T-helper 2 cell treated with Interferon-gamma antibody and Interleukin-4, amounts not matched to agents 100 ng/mL and 5 ng/mL, for 36 hours (primary cell): Measurements from ENCODE around the gene RBMX. TPM values are rescaled to one million over a fixed set of nuclear protein-coding genes. Genes with fewer than 3 reads are reported as not detected.
"Not testable (repeated sequence)": the region's sequence is repeated elsewhere in the genome, so short reads cannot be mapped to it uniquely, and the experiment has no call there.

Experiments used
- intact Hi-C: fragments of 100-400 bp; cut with micrococcal nuclease; formaldehyde crosslinking; loops from one replicate; pipeline ENCODE4 v1.15.1; 2023
- total RNA-seq: library from RNA; stranded (reverse); gene quantifications from 2 replicates; pipeline ENCODE4 v1.2.3, GENCODE V29; 2022

Gene RBMX
- total RNA-seq, 1 donor from 2014 or later = 255 TPM

DNA sequence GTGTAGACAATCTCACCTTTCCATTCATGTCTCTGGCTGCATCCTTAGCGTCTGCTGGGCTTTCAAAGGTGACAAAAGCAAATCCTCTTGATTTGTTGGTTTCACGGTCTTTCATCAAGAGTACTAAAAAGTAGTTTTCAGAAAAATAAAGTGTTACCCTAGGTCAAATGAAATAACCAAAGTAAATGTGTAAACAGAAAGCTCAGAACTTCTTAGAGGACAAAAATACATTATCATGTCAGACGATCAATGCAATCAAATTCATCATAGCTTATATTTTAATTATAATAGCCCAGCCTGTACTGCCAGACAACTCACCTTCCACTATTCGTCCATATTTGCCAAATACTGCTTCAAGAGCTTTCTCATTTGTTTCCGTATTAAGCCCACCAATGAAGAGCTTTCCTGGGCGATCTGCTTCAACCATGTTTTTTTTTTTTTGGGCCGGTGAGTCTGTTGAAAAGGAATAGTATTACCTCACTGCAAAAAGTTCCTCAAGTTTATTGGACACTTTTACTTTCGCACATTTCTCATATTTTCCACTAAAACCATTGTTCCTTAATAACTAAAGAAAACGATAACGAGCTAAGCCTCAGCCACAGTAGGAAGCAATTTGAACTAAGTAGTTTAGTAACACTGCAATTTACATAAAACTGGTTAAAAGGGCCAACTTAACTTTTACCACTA is 1.4 kb downstream of the RBMX start:
- intact Hi-C loops = no loop called here

DNA sequence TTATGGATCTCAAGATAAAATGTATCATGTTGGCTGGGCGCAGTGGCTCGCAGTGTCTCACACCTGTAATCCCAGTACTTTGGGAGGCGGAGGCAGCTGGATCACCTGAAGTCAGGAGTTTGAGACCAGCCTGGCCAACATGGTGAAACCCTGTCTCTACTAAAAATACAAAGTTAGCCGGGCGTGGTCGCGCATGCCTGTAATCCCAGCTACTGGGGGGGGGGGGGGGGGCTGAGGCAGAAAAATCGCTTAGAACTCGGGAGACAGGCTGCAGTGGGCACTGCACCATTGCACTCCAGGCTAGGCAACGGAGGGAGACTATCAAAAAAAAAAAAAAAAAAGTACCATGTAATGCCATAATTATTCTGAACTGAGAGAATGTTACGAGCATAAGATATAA is 2.1 kb downstream of the RBMX start:
- intact Hi-C loops = no loop called here

DNA sequence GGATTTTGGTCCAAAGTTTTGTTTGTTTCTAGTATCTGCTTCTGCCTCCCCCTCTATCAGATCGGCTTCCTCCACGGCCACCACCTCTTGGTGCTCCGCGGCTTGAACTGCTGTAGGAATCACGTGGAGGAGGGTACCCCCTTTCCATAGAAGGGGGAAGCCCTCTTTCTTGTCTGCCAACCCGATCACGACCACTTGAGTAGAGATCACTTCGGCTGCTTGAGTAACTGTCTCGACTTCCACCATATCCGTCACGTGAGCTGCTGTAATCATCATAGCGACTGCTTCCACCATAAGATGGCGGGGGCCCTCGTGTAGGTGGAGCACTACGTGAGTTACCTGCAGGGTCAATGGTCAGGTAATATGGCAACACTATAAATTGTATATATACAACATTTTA is 6.4 kb downstream of the RBMX start:
- intact Hi-C loops = not testable (repeated sequence)

DNA sequence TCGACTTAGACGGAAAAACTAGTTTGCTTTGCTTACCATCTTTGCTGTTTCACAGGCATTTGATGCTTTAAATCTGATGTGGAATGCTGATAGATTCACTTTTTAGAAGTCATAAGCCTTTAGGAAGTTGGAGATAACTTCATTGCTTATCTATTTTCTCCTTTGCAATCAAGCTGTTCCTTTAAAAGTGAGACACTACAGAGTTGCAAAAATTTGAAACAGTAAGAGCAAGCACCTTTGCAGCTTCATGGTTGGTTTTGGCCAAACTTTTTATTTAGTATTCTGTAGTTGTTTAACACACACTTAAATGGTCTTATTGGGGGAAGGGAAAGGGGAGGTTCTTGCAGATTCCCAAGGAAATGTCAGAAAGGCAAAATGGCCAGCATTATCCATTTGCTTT is 7.3 kb downstream of the RBMX start:
- intact Hi-C loops = not testable (repeated sequence)

DNA sequence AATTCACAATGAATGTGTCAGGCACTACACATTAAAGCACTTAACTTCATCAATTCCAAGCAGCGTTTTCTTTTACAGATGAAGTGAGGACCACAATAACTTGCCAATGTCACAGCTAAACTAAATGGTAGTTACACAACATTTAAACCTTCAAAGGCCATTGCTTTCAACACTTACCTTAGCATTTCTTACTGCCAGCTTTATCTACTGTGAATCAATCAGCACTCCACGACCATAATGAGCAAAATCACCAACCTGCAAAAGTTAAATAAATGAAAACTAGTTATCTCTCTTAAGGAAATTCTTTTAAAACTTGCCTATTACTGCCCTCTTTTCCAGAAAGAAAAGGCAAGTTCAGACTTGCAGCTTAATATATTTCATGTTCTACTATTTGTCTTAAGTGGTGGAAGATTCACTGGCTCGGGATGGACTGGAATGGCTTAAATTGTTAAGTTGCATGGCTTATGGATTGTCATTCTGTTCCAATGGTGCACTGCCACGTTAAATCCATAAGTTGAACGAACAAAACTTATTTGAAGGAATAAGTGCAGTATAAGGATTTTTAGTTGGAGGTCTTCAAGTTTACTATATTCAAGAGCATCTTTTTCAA is 8.3 kb downstream of the RBMX start:
- intact Hi-C loops = no loop called here

DNA sequence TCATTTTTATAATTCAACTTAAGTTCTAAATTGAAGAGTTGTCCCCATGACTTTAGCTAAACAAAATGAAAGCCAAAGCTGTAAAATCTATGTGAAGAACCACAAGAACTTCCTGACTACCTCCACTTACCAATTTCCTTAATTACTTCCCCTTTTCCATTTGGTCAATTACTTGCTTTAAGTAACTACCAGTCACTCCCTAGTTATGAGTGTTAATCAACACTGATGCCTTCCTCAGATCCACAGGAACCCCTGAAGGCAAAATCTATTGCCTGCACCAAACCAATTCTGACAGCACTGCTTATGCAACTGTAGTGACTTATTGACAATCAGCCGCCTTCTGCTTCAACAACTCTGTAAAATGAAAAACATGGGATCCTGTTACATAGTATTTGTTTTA is 10.5 kb downstream of the RBMX start:
- intact Hi-C loops = no loop called here

DNA sequence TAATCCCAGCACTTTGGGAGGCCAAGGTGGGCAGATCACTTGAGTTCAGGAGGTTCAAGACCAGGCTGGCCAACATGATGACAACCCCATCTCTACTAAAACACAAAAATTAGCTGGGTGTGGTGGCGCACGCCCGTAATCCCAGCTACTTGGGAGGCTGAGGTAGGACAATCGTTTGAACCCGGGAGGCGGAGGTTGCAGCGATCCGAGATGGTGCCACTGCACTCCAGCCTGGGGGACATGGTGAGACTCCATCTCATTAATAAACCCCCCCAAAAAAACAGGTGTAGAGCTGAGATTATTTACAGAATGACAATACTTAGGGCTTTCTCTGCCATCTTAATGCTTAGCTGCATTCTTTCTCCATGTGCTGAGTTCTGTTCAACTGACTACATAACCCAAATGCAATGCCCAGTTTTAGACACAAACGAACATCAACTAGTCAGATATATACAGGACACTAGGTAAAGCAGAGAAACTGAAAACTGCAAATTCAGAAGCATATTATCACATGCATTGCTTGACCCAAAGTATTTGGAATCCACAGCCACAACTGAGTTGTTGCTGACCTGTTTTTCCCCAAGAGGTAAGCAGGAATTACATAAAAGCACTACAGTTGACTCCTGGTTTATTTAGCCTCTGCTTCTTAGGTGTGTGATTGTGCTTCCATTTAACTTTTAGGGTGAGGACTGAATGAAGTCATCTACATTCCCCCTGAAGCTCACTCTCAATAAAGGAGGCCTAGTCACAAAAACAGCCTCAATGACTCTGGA is 12.1 kb downstream of the RBMX start:
- intact Hi-C loops = no loop called here

DNA sequence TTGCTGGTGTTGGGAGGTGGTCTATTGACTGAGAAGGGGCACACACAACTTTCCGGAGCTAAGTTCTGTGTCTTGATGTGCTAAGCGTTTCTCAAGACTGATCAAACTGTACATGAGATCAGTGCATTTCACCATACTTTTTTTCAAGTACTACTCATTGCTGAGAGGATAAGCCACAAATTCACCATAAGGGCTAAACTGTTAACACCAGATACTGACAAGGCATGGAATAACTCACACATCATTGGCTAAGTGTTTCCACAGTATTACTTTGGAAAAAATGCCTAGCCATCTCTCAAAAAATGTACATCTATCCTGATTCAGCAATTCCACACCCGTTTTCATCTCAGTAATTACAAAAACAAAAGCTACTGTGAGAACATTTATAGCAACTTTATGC is 13.0 kb downstream of the RBMX start:
- intact Hi-C loops = no loop called here

DNA sequence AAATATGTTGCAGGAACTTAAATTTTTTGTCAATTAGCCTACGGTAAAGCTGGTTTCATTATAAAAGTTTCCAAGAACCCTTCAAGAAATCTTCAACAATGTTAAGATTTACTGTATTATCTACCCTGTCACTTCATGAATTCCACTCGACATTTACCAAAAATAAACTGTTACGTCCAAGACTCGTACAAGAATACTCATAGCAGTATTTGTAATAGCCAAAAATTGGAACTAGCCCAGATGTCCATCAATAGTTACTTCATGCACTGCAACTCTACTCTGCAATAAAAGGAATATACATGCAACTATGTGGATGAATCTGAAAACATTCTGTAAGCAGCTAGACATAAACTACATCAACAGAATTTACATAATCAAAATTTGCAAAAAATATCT is 13.4 kb downstream of the RBMX start:
- intact Hi-C loops = no loop called here

DNA sequence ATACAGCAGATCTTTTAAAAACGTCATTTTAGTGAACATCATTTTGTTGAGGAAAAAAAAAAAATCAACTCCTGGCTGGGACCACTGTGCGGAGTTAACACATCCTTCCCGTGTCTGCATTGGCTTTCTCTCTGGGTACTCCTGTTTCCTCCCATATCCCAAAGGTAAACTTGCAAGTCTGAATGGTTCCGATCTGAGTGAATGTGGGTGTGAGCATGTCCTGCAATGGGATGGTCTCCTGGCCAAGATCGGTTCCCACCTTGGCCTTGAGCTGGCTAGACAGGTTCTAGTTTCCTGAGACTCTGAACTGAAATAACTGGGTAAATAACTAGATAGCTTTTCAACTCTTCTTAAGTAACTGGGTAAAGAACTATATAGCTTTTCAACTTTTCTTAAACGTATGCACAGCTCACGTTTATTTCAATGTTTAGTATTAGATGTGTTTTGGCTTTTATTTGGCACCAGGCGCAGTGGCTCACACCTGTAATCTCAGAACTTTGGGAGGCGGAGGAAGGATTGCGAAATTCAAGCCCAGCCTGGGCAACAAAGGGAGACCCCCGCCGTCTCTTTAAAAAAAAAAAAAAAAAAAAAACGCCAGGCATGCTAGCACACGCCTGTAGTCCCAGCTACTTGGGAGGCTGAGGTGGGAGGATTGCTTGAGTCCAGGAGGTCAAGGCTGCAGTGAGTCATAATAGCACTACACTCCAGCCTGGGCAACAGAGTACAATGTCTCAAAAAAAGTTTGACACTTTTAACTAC is 14.0 kb downstream of the RBMX start:
- intact Hi-C loops = no loop called here

DNA sequence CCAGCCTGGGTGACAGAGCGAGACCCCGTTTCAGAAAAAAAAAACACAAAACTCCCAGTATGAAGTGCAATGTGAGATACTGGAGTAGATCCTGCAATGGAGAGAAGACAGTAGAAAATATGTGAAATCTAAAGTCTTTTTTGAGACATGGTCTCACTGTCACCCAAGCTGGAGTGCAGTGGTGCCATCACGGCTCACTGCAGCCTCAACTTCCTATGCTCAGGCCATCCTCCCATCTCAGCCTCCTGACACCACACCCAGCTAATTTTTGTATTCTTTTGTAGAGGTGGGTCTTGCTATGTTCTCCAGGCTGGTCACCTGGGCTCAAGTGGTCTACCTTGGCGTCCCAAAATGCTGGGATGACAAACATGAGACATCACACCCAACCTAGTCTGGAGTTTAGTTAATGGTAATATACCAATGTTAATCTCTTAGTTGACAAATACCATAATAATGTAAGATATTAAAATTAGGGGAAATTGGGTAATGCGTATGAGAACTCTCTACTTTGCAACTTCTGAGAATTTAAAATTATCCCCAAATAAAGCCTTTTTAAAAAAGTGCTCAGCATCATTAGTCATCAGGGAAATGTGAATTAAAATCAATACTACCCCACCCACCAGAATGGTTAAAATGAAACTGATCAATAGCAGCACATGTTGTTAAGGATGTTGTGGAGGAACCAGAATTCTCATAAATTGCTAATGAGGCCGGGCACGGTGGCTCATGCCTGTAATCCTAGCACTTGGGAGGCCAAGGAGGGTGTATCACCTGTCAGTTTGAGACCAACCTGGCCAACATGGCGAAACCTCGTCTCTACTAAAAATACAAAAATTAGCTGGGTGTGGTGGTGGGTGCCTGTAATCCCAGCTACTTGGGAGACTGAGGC is 15.0 kb downstream of the RBMX start:
- intact Hi-C loops = no loop called here

DNA sequence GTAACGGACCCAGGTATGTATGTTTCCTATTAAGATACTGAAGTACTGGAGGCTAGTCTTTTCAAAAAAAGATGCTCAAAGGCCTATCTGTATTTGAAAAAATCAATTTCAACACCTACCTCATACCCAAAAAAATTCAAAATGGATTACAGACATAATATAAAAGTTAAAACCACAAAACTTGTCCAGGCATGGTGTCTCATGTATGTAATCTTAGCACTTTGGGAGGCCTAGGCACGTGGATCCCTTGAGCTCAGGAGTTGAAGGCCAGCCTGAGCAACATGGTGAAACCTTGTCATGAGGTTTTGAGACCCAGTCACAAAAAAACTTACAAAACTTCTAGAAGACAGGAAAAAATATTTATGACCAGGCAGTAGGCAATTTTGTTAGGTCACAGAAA is 16.7 kb downstream of the RBMX start:
- intact Hi-C loops = no loop called here

DNA sequence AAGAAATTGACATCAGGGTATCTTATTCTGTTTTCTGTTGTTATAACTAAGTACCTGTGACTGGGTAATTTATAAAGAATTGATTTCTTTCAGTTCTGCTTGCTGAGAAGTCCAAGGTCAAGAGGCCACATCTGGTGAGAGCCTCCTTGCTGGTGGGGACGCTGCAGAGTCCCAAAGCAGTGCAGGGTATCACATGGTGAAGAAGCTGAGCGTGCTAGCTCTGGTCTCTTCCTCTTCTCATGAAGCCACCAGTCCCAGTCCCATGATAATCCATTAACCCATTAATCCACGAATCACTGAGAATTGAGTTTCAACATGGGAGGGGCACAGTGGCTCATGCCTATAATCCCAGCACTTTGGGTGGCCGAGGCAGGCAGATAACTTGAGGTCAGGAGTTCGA is 18.0 kb downstream of the RBMX start:
- intact Hi-C loops = no loop called here

DNA sequence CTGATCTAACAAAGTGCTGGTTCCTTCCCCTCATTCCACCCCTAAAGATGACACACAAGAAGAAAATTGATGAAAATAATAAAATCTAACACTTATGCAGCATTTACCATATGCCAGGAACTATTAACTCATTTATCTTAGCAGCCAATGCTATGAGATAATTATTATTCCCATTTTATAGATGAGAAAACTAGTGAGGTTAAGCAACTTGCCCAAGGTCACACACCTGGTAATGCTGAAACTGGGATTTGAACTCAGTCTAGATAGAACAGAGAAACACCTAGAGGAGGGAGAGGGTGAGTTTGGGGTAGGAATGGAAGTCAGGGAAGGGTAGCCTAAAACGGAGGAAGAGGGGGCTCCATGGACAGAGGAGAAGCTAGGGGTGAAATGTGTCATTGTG is 18.6 kb downstream of the RBMX start:
- intact Hi-C loops = no loop called here

DNA sequence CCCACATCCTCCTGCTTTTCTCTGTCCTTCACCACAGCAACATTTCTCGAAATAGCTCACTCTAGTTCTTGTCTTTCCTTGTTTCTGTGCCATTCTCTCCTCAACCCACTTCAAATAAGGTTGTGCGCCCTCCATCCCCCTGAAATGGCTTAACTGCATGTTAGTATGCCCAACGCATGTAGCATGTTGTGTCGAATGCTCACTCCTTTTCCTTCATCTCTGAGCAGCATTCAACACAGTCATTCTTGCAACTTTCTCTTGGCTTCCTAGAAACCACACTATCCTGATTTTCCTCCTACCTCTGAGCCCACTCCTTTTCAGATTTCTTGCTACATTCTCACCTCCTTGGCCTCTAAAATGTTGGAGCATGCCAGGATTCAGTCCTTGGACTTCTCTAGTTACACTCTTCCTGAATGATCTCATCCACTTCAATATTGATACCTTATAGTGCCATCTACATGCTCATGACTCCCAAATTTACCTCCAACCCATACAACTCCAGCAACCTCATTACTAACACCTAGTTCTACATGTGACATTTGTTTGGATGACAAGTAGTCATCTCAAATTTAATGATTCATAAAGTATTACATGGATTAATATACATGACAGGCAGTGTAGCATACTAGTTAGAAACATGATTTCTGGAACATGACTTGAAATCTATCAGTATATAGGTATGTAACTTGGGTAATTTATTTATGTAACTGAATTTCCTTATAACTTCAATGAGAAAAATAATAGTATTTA is 22.3 kb downstream of the RBMX start:
- intact Hi-C loops = no loop called here

DNA sequence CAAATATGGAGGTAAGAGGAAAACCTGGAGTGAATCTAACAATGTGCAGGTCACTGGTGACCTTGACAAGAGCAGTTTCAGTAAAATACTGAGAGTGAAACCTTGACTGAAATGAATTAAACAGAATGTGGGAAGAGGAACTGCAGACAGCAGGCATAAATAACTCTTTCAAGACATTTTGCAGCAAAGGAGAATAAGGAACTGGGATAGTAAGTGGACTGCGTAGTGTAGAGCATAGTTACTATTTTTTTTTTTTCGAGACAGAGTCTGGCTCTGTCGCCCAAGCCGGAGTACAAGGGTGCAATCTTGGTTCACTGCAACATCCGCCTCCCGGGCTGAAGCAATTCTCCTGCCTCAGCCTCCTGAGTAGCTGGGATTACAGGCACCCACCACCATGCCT is 24.0 kb downstream of the RBMX start:
- intact Hi-C loops = no loop called here

DNA sequence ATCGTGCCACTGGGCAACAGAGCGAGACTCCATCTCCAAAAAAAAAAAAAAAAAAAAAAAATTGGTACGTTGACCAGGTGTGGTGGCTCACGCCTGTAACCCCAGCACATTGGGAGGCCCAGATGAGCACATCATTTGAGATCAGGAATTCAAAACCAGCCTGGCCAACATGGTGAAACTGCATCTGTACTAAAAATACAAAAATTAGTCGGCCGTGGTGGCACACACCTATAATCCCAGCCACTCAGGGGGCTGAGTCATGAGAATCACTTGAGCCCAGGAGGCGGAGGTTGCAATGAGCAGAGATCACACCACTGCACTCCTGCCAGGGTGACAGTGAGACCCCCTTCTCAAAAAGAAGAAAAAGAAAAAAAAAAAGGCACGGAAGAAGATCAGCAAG is 24.5 kb downstream of the RBMX start:
- intact Hi-C loops = no loop called here

DNA sequence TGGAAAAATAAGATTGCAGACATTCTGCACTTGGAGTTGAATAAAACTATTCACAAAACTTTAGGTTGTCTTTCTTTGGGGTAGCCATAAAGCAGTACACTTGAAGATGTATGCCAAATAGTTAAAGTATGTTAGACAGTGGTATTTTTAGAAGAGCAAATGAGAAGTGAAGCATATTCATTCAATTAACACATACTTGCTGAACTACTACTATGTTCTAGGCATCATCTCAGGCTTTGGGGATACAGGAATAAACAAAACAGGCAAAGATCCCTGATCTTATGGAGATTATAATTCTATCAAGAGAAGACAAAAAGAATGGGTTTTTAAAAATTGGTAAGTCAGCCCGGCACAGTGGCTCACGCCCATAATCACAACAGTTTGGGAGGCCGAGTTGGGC is 29.0 kb downstream of the RBMX start:
- intact Hi-C loops = no loop called here

DNA sequence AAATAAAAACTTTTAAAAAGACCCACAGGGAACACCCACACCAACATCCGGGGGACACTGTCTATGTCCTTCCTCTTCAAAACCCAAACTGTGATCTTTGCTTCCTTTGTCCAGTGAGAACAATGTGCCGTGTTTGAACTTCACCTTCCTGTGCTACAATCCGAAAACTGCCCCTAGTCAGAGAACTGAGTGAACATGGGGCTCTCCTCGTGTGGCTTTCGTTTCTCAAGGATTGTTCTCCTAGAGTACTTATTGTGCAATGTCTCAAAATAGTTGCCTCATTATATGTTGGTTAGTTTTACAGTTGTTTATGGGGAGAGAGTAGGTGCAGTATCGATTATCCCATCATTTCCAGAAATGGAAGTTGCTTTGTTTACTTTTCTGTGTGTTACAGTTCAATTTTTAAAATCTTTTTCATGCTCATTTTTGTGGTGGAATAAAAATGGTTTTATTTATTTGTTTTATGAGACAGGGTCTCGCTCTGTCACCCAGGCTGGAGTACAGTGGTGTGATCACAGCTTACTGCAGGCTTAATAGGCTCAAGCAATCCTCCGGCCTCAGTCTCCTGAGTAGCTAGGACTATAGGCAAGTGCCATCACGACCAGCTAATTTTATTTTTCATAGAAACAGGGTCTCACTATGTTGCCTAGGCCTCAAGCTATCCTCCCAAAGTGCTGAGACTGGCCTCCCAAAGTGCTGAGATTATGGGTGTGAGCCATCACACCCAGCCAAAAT is 29.9 kb downstream of the RBMX start:
- intact Hi-C loops = no loop called here

DNA sequence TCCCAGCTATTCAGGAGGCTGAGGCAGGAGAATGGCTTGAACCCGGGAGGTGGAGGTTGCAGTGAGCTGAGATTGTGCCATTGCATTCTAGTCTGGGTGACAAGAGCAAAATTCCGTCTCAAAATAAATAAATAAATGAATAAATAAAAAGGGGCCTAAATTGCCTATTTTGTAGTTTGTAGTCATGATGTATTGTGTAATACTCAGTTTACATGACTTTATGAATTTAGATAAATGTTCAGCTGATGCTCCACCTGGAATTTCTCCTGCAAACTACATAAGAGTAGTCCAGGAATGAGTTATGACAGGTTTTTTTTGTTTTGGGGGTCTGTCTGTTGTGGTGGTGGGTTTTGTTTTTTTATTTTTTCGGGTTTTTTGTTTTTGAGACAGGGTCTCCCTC is 31.1 kb downstream of the RBMX start:
- intact Hi-C loops = loop anchor here (5.0 kb wide), 2 partner anchors 37 to 82 kb away; no protein-coding TSS in a partner anchor
